Activated T-helper 1 cell treated with anti-CD3 and anti-CD28 coated beads, Interleukin-2, amount 50 U/mL, for 16 hours (primary cell): ENCODE data around the gene COPS7B.
"Not testable (repeated sequence)": the region's sequence is repeated elsewhere in the genome, so short reads cannot be mapped to it uniquely, and the experiment has no call there.

Source experiments
- DNase-seq, 2 donors: peaks; one replicate each; pipeline ENCODE4 v3.0.0-alpha.2; 2020; ENCODE audit warnings: low read depth in 1 of 2, low spot score in 1 of 2

Gene COPS7B

DNA sequence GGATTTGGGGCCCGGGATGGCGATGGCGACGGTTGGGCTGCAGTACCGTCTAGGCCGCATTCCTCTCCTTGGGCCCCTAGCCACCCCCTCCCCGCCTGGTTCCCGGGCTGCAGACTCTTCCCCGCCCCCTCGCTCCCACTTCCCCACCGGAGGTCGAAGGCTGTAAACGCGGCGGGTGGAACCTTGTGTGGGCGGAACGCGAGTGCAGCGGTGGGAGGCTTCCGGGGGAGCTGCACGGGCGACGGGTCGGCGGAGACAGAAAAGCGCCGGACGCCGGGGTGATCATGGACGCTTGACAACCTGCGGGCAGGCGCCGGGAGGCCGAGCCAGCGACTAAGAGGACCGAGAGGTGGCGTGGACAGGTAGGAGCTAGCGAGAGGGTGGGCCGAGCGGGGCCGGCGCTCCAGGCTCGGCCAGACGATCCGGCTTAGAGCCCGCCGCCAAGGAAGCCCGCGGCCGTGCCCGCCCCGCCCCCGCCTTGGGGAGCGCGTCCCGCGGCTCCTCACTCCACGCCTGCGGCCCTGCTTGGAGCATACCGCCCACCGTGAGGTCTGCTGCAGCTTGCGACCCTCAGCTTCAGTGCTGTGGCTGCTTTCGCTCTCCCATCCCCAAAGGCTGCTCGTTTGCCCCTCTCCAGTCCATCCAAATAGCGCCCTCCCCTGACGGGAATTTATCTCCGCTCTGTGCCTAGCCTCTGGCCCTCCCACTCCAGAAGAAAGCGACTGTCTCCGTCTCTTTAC lies at the start of gene COPS7B:
Gene COPS7B (plus strand): TSS at position 269 of the 740 bp plus-strand sequence. CDS start 2,126 bp downstream, outside the sequence.
- DNase-seq = peak; percentile 68 to 72

DNA sequence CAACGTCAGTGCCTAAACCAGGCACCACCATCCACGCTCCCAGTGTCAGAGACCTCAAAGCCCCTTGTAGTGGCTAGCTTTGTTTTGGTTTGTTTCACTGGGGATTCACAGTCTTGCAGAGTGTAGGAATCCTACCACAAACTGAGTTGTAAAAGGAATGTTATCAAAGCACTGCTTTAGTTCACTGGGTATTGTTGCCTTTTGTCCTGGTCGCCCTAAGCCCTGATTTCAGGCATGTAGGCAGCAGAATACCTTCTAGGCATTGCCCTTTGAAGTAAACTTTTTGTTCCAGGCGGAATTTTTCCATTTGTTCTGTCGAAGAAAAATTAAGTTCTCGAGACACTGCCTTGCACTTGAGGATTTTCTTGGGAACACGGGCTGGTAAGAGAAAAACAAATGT lies 48.5 kb upstream of the COPS7B start:
- DNase-seq = no peak

GRCh38 chr2:231743376-231744116 lies 42.7 kb upstream of the COPS7B start:
- no peak for DNase-seq

DNA sequence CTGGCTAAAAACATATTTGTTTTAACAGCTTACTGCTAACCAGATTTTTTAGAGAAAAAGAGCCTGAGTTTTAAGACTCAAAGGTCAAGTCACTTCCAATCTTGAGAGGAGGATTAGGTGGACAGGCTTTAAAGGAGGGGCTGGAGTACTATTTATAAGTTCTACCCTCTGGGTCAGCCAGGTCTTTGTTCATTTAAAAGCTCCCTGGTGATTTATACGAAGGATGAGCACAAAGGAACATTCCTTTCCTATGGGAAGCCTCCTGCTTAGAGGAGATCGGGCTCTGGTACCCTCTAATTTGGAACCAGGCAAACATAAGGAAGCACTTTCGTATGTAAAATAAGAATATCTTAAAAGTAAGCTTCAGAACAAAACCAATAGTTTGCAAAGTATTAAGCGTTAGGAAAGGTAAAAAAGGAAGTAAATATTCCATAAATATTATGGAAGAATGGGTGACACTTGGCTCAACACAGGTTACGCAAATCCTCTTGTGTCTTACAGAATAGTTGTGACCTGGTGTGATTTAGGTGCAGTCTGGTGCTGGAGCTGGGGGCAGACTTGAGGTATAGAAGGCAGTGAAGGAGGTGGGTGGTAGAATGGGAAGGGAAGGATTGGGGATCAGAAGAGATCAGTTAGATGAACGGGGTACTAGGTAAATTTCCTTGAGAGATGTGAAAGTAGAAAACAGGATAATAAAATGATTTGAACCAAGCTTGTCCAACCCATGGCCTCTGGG lies 40.8 kb upstream of the COPS7B start:
- DNase-seq = no peak

DNA sequence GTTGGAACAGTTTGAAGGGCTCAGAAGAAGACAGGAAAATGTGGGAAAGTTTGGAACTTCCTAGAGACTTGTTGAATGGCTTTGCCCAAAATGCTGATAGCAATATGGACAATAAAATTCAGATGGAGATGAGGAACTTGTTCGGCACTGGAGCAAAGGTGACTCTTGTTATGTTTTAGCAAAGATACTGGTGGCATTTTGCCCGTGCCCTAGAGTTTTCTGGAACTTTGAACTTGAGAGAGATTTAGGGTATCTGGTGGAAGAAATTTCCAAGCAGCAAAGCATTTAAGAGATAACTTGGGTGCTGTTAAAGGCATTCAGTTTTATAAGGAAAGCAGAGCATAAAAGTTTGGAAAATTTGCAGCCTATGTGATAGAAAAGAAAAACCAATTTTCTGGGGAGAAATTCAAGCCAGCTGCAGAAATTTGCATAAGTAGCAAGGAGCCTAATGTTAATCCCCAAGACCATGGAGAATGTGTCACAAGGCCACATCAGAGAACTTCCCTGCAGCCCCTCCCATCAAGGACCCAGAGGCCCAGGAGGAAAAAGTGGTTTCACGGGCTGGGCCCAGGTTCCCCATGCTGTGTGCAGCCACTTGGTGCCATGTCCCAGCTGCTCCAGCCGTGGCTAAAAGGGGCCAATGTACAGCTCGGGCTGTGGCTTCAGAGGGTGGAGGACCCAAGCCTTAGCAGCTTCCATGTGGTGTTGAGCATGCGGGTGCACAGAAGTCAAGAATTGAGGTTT lies 37.9 kb upstream of the COPS7B start:
- DNase-seq = not testable (repeated sequence)

- not testable (repeated sequence) for DNase-seq
These were observed 37.2 kb upstream of the COPS7B start for GRCh38 chr2:231749016-231749415.

DNA sequence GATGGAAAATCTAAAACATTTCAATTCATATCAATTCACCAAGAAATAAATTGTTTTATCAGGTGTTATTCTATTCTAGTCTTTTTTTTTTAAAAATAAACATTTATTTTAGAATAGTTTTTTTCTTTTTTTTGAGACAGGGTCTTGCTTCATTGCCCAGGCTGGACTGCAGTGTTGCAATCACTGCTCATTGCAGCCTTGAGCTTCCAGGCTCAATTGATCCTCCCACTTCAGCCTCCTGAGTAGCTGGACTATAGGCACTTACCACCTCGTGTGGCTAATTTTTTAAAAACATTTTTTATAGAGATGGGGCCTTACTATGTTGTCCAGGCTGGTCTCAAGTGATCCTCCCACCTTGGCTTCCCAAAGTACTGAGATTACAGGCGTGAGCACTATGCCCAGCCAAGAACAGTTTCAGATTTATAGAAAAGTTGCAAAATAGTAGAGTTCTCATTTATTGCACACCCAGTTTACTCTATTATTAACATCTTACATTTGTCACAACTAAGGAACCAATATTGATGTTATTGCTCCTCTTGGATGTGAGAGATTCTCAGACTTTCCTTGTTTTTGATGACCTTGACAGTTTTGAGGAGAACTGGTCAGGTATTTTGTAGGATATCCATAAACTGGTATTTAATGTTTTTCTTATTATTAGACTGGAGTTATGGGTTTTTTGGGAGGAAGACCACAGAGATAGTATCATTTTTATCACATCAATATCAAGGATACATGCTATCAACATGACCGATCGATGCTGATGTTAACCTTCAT lies 35.0 kb upstream of the COPS7B start:
- DNase-seq = no peak

DNA sequence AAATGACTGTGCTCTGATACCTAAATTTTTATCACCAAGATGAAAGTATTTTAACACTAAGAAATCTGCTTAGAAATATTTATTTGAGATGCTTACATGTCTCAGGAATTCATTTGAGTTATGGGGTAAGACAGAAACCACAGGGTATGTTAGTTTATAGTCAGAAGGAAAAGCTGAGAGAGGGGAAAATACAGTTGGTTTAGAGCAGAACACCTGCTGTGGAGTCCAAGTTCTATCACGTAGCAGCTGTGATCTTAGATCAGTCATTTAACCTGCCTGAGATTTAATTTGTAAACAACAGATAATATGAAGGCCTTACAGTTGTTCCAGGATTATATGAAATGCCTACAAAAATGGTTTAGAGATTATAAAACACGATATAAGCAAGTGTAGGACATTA lies 34.2 kb upstream of the COPS7B start:
- no peak for DNase-seq

DNA sequence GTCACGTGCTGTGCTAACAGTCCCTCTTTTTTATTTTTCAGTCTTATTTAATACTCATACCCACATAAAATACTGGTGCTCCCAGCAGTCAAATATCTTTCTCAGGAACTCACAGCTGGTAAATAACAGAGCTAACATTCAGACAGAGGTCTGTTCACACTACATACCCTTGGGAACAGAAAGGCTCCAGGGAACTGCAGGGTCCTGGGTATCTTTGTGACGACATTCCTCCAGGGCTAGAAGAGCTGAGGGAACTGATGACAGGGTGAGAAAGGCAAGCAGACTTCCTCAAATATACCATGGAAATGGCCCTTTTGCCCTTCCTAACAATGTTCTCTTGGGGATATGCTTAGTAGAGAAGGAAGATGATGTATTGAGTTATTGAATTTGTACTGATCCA lies 24.5 kb upstream of the COPS7B start:
- DNase-seq = no peak

- DNase-seq = no peak
These were observed 22.1 kb upstream of the COPS7B start for GRCh38 chr2:231764124-231764523.

GRCh38 chr2:231764760-231765159 lies 21.5 kb upstream of the COPS7B start:
- no peak for DNase-seq

GRCh38 chr2:231765496-231765929 lies 20.7 kb upstream of the COPS7B start:
- no peak for DNase-seq

- DNase-seq = no peak
These were observed 16.8 kb upstream of the COPS7B start for GRCh38 chr2:231769170-231770136.

DNA sequence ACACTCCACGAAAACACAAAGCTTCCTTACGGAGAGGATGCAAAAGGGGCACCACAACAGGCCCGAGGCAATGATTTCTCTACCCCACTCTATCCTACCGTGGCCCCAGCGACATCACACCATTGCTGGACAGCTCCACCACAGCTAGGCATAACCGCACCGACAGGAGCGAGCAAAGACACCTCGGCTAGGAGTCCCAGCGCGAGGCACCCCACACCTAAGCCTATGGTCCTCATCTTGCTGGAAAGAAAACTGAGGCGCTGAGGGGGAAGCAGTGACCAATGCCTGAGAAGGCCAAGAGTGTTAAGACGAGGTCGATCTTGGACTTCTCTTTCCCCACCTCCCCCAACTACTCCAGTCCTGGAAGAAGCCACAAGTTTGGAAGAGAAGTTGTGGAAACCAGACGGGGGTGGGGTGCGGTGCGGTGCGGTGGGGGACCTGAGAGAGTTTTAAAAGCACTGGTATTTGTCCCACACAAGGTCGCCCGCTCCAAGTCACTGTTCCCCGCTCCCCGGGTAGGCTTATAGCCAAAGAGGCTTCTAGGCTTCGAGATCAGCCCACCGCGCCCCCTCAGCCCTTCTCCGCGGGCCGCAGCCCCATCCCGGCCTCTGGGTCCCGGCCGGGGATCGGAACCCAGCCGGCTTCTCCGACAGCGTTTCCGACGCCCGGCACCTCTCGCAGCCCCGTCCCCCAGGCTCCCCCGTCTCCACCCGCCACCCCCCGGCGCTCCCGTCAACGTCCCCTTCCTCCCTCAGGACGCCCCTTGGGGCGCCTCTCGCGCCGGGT lies 5.9 kb upstream of the COPS7B start:
- no peak for DNase-seq

GRCh38 chr2:231780909-231781797 lies 5.1 kb upstream of the COPS7B start, which contains the start of gene PDE6D:
TSS of gene PDE6D (minus strand) at chr2:231781282. CDS start at chr2:231781114, 168 bp downstream.
- peak; percentile 92 to 94 for DNase-seq

- no peak for DNase-seq
These were observed 4.2 kb upstream of the COPS7B start for GRCh38 chr2:231781798-231782726.
